ENCODE data around the gene KCNH4.

GRCh38 chr17:42191275-42191608 is 10.3 kb upstream of the KCNH4 start:
- TF ChIP-seq CTCF (IDR thresholded peaks at IDR 0.05; ENCODE audit: low read depth, low read length, poor library complexity, severe bottlenecking) (no peak), EZH2phosphoT487 (IDR thresholded peaks at IDR 0.05; ENCODE audit: borderline replicate concordance, low read length) (no peak)

Data from DOHH2 (cell line).